LoVo (cell line): ENCODE measurements around the gene PDE4D.
A peak's percentile ranks its signal among the peaks of the same experiment; 100 is the strongest.
"Not testable (repeated sequence)": the region's sequence is repeated elsewhere in the genome, so short reads cannot be mapped to it uniquely, and the experiment has no call there.

Experiments used
- DNase-seq: peaks from one replicate; pipeline ENCODE4 v3.0.0-alpha.2; 2016; ENCODE audit warnings: low spot score

Gene PDE4D

DNA sequence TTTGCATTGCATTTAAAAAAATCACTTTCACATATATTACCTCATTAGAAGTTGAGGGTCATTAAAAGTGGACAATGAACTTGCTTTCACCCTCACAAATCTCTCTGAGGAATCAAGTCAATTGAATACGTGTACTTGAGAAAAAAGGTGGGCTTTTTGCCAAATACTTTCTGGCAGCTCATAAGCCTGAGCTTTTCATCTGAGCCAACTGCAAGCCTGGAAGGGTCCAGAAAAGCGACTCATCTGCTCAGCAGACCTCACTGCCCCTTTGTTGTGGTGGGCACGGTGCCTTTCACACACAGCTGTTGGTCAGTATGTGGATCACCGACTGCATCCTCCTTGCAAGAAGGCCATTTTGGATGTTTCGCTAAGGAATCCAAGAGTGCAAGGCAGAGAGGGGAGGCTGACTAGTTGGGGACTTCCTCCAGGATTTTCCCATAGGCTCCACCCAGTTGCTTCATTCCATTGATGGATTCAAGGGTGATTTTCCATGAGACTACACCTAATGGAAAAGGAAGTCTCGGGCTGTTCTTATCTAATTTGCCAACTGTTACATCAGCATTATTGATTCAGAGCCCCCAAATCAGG, 564.7 kb downstream of the PDE4D start:
- peak; percentile 45 for DNase-seq

DNA sequence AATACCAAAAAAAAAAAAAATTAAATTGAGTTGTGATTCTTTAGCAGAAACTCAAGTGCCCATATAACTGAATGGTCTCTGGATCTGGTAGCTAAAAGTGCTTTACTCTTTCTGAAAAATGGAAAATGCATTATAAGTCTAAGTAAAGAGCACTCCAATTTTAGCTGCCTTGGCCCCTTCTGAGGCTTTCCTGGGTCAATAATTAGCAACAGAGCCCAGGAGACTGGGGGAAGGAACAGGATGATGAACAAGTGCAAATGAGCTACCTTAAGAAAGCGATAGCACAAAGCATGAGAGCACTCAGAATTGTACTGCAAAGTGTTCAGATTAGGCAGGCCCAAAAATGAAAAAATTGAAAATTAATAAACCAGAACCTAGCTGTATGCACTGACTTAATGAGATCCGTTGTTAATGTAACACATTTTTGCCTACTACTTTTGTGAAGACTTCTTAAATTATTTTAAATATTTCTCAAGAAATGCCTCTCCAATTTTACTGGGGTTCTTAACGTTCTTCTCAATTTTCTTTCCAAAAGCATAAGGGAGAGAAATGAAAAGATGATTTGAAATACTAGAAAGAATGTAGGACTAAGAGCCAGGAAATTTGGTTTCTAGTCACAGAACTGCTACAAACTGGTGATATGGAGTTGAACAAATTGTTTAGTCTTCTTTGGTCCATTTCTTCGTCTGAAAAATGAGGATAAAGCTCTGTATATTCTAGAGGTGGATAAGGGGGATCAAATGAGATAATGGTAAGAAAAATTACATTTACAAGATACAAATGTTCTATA, 566.1 kb downstream of the PDE4D start:
- no peak for DNase-seq

DNA sequence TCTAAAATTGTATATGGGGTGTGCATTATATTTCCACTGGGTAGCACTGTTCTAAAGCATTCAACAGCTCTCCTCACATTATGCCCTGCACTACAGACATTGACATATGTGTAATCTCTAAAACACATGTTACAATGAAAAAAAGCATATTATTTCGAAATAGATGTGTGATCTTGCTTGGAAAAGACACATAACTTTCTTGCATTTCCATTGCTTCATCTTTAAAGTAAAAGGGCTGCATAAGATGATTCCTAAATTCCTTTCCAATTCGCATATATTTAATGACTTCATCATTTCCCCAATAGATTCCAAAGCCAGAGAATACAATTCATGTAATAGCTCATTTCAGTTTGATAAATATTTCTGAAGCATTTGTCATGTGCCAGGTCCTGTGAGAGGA, 566.9 kb downstream of the PDE4D start:
- no peak for DNase-seq

DNA sequence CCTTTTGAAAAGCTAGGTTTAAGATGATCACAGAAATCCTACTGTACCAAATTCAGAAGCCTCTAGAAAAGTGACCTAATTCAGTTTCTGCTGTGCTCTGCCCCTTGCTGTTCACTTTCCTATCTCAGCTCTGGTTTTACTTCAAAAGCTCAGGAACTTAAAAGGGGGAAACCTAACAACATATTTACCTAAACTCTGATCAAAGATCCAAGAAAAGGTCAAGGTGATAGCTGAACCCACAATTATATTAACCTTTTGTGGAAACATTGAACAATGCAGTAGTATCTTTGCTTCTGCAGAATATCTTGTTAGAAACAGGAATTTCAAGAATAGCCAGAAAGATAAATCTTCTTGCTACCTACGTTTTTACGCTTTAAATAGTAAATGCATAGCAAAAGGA, 568.5 kb downstream of the PDE4D start:
- no peak for DNase-seq

DNA sequence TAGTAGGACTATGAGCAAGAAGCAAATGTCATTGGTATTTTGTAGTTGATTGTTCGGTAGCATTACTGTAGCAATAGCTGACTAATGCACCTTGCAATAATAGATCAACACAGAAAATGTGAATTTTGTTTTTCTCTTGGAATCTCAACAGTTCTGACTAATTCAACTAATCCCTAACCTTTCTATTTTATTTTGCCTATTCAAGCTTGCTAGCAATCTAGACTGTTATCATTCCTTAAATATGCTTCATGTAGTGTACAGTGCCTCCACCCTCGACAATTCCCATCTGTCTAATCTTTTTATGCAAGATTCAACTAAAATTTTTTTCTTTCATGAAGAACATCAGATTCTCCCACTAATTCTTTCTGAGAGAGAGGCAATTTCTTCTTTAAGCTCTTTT, 570.6 kb downstream of the PDE4D start:
- no peak for DNase-seq

DNA sequence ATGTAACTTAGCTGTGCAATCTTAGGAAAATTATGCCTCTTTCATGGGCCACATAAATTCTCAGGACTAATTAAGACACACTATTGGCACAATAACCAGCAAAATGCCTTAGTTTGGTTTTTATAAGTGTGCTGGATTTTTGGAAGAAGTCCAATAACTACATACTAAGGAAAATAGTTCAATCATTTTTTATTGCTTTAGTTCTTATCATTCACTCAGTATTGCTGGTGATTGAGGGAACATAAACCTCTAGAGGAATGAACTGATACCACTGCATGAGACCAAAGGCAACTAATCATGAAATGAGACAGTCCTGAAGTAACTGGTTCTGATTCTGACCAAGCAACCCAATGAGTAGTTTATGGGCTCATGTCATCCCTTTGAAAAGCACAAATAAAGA, 571.5 kb downstream of the PDE4D start:
- DNase-seq = no peak

DNA sequence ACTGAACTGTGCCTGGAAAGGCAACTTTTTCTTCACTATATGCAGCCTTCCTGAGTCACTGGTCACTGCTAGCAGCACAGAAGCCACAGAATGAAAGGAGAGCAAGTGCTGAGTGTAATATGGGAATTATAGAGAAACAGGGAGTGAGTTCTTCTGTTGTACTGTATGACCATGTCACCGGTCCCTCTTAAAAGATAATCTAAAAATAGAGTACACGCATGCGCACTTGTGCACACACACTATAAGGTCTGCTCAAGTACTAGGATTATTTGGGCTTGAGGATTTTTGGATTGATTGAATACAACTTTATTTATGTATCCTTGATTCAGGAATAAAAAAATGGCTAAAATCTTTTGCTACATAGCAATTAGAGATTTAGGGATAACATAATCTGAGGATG, 571.9 kb downstream of the PDE4D start:
- no peak for DNase-seq

DNA sequence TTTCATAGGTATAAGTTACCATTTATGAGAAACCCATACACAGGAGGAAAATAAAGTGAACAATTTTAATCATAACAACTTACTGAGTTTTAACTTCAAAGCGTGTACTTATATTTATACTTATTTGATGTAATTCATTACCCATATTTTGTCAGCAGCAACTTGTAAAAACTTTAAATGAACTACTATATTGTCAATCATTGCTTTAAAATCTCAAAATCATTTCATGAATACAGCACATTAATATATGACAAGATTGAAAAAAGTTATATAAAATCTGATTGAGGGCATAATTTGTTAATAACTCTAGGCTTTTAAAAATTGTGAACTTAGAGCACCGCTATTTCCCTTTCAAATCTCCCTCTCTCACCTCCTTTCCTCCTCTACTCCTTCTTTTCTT, 573.1 kb downstream of the PDE4D start:
- DNase-seq = no peak

DNA sequence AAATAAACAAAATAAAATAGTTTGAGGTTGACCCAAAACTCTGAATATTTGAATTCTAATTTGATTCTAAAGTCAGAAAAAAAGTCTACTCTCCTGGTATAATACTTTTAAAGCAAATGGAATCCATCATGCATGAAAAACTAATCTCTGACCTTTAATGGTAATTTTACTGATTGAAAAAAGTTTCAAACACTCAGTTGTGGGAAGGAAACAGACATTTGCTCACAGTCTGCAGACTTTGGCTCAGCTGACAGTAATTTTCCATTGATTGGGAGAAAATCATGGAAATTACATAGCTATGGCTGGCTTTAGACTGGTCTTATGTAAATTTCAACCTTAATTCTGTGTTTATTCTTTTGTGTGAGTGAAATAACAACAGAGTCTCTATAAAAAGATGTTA, 574.3 kb downstream of the PDE4D start:
- no peak for DNase-seq

DNA sequence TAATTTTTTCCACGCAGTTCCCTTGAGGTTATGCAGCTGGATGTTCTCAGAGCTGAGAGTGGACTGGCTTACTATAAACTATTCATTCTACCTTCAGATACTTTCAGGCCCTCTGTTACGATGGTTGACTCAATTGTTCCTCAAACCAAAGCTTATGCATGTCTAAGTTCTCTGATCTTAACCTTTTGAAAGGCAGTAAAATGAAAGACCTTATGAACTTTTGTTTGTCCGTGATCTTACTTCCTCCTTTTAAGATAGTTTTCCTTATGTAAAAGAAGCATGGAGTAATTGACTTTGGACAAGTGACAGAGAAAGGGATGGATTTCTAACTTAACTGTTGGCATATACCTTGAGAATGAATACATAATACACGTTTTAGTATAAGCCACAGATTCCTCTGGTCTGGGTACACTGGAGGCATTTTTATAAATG, 575.7 kb downstream of the PDE4D start:
- DNase-seq = peak; percentile 26

DNA sequence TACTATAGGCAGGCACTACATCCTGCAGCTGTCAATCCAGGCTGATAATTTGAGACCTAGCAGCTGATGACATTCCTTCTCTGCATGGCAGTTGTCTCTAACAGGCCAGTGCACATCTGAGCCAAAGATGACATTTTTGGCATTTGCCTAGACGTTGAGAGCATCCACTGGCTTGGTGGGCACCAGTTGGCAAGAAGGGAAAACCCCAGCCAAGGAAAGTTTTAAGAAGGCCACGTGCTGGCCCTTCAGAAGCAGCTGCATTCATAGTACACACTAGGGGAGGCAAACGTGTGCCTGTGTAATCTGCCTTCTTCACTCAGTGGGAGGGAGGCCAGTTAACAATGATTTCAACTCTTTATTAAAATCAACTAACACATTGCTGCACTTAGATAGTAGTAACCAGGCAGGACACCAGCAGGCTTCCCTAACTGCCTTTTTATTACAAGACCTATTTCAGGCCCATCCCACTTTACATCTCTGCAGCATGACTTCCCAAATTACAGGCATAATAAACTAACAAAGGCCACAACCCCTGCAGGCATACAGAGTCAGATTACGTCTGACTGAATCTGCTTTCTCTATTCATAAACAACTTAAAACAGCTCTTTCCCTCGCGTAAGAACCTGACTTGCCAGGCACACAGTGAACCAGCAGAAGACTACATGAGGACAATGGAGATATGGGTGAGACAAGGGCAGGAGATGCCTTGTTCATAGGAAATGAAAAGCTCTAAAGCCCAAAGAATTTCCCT, 576.3 kb downstream of the PDE4D start:
- peak; percentile 62 for DNase-seq

DNA sequence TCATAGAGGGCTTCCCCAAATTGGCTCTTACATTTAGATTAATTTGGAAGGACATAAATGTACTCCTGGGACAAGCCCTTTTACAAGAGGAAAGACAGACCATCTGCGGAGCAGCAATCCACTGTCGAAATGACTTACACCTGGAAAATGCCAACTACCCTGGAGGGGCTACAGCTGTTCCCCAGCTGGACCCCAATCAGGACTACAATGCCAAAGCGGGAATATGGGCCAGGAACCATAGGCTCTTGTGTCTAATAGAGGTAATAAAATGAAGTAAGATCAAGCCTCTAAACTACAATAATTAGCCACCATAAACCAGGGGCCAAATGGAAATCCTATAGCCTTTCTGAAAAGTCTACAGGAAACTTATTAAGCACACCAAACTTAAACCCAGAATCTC, 581.3 kb downstream of the PDE4D start:
- DNase-seq = no peak

DNA sequence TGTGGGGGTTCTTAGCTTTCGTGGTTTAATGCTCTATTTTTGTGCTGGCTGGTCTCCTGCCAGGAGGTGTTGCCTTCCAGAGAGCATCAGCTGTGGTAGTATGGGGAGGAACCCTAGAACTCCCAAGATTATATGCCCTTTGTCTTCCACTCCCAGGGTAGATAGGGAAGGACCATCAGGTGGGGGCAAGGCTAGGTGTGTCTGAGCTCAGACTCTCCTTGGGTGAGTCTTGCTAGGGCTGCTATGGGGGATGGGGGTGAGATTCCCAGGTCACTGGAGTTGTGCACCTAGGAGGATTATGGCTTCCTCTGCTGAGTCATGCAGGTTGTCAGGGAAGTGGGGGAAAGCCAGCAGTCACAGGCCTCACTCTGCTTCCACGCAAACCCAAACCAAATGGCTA, 584.8 kb downstream of the PDE4D start:
- not testable (repeated sequence) for DNase-seq

DNA sequence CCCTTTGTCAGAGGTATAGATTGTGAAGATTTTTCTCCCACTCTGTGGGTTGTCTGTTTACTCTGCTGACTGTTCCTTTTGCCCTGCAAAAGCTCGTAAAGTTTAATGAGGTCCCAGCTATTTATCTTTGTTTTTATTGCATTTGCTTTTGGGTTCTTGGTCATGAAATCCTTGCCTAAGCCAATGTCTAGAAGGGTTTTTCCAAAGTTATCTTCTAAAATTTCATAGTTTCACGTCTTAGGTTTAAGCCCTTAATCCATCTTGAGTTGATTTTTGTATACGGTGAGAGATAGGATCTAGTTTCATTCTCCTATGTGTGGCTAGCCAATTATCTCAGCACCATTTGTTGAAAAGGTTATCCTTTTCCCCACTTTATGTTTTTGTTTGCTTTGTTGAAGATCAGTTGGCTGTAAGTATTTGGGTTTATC, 590.2 kb downstream of the PDE4D start:
- DNase-seq = peak; percentile 63

DNA sequence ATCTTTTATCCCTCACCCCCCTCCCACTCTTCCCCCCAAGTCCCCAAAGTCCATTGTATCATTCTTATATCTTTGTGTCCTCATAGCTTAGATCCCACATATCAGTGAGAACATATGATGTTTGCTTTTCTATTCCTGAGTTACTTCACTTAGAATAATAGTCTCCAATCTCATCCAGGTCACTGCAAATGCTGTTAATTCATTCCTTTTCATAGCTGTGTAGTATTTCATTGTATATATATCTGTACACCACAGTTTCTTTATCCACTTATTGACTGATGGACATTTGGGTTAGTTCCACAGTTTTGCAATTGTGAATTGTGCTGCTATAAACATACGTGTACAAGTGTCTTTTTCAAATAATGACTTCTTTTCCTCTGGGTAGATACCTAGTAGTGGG, 591.0 kb downstream of the PDE4D start:
- DNase-seq = not testable (repeated sequence)

DNA sequence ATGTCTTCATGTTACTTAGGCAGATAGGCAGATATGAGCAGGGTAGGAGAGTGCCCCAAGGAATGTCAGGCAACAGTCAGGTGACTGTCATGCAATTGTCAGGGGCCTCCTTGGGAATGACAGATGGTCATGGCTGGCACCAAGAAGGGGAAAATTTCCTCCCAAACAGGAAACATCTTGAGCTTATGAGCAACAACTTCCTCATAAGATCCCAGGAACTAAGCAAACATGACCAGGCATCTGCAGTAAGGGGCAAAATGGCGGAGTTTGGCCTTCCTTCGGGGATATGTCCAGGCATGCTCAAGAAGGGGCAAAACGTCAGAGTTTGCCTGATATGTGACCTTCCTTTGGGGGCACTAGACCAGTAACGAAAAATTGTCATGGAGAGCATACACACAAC, 591.8 kb downstream of the PDE4D start:
- DNase-seq = no peak

DNA sequence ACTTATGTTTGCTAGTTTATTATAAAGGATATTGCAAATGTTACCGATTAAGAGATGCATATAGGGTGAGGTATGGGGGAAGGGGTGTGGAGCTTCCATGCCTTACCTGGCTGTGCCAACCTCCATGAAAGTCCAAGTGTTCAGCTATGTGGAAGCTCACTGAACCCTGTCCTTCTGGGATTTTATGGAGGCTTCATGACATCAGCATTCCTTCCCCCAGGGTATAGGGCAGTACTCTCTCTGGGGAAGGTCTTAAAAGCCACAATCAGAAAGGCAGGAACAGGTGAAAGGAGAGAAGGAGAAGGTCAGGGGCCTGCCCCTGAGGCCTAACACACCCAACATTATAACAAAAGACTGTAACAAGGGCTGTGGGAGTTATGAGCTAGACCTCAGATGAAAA, 592.6 kb downstream of the PDE4D start:
- peak; percentile 47 for DNase-seq

DNA sequence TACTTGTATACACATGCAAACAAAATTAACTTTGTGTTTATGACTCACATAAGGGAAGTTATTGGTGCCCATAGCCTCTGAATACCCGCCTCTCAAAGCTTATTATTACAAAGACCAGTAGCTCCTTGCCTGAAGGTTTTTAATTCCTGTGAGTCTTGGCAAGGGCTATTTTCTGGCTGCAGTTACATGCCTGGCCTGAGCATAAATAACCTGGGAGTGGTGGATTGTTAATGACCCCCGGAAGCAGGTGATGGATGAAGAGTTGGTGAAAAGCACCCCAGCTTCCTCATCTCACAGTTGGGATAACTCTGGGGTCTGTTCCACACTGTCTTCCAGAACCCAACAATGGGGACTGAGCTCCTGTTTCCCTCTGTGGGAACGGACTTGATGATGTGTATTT, 594.5 kb downstream of the PDE4D start:
- no peak for DNase-seq

DNA sequence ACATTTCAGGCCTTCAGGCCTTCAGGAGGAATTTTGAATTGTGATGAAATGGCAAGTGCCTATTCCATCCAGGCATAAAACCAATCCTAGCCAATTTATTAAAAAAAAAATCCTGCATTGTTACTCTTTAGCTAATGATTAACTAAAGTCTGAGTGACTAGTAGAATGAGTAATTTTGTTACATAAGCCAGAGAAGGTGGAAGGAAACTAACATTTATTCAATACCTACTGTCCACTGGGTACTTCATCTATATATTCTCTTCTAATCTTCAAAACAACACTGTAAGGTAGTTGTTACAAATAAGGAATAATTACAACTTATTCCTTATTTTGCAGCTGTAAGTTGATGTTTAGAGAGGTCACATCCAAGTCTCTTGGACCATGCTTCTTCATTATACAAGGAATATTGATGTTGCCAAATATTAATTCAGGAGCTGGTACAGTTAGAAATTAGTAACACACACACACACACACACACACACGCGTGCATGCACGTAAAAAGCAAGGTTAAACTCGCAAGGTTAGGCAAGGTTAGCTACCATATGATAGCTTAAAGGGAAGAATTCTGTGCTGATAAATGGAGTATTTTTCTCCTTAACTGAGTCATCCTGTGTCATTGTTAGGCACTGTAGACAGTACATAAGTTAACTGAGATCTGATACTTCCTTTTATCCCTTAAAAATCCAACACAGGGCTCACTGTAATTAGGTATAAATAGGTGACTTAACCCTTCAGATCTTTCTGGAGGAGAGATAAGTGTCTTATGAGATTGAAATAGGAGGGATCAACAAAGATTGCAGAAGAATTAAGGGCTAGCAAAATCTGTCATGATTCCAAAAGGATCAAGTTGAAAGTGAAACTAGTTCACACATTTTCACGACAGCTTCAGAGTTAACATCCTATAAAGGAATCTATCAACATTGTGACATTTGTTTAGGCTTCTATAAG, 596.9 kb downstream of the PDE4D start:
- DNase-seq = peak; percentile 79

DNA sequence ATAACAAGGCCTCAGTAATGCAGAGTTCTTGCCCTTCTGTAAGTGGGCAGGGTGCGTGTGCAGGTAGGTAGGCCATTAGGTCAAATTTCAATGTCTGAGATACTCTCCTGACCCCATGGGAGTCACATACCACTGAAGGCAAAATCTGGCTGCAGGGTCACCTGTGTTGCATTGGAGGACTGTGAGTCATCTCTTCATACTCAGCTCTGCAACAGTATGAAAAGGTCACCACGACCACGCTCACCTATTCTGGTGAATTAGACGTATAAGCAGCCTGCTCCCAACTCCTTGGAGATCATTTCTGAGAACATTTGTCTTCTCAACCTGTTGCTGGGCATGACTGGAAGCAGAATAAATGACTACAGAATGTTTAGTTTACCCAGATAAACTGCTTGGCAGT, 599.8 kb downstream of the PDE4D start:
- no peak for DNase-seq

DNA sequence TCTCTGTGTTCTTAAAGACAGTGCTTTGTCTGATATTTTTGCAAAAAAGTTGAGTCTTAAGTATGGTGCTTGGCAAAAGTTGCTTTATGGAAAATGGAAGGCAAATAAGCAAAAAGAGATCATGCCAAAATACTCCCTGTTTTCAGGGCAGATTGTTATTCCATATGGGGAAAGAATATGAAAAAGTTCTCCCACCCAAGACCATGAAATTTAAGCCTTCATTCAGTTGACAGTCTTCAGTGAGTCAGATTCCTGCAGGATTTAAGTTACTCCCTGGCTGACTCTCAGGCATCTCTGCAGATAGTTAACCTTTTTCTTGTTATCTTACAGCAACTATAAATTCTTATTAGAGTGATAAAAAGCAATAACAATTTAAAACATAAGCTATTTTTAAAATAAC, 601.6 kb downstream of the PDE4D start:
- DNase-seq = no peak

DNA sequence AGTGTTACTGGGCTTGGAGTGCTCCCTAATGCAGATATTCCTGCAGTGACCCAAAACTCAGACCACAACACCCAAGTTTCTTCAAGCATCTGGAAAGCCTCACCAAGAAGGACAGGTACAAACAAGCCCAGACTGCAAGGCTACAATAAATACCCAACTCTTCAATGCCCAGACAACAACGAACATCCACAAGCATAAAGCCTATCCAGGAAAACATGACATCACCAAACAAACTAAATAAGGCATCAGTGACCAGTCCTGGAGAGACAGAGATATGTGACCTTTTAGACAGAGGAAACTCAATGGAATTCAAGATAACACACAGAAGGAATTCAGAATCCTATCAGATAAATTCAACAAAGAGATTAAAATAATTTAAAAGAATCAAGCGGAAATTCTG, 605.6 kb downstream of the PDE4D start:
- DNase-seq = no peak
